Measurements from ENCODE around the gene SRSF7.

DNA sequence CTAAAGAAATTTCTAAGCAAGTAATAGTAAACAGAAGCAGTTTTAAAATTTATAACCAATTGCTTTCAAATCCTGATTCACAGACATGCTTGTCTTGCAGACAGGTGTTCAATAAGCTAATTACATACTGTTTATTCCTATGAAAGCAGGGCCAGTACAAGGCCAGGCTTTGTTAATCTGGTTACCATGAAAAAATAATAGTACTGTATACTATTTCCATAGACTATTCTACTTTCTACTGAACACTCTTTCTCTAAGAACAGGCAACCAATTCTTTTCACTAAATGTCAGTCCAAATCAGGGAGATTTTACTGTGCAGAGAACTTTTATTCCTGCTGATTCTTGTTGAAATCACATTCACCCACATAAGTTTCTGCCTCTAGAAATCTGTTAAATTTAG, 2.9 kb upstream of the SRSF7 start:
- TF ChIP-seq, protein P1, sequence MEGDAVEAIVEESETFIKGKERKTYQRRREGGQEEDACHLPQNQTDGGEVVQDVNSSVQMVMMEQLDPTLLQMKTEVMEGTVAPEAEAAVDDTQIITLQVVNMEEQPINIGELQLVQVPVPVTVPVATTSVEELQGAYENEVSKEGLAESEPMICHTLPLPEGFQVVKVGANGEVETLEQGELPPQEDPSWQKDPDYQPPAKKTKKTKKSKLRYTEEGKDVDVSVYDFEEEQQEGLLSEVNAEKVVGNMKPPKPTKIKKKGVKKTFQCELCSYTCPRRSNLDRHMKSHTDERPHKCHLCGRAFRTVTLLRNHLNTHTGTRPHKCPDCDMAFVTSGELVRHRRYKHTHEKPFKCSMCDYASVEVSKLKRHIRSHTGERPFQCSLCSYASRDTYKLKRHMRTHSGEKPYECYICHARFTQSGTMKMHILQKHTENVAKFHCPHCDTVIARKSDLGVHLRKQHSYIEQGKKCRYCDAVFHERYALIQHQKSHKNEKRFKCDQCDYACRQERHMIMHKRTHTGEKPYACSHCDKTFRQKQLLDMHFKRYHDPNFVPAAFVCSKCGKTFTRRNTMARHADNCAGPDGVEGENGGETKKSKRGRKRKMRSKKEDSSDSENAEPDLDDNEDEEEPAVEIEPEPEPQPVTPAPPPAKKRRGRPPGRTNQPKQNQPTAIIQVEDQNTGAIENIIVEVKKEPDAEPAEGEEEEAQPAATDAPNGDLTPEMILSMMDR (IDR thresholded peaks at IDR 0.05) = no peak
- TF ChIP-seq EZH2 (IDR thresholded peaks at IDR 0.05; ENCODE audit: borderline replicate concordance, insufficient read depth, low read depth, low read length, poor library complexity, severe bottlenecking) = no peak
